Activated CD8-positive, alpha-beta memory T cell treated with anti-CD3 and anti-CD28 coated beads, Interleukin-2, amount 50 U/mL, for 48 hours (primary cell): ENCODE data around the gene OR4B1.

Source experiments
- DNase-seq: peaks from one replicate; pipeline ENCODE4 v3.0.0-alpha.2; 2020

Gene OR4B1

DNA sequence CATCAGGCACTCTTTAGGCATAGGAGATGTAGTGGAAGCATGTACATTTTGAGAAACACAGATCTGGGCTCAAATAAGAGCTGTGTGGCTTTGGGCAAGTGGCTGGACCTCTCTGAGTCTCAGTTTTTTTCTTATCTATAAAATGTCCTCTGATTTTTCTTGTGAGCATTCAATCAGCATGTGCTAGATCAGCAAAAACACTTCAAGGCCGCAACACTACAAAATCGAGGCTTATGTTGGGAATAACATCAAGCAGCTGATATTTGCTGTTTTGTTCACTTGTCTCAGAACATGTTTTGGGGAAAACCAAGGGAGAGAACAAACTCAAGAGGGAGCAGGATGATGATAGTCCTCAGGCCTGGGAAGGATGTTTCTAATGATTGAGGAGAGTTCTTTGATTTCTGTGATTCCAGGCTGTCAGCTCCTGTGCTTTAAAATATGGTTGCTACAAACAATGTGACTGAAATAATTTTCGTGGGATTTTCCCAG, 46.9 kb downstream of the OR4B1 start, which contains the start of gene OR4X1:
Gene OR4X1 (plus strand): TSS at position 439 of the 489 bp plus-strand sequence. CDS start 0 bp downstream, at position 439.
- DNase-seq: no peak
